GM12878 (cell line): ENCODE data around the gene PACSIN3. TPM values are rescaled to one million over a fixed set of nuclear protein-coding genes. Genes with fewer than 3 reads are reported as not detected.

ENCODE experiments used
- ATAC-seq: fragments of 200-7000 bp; cut with Tn5 transposase; 3 replicates; pipeline ENCODE4 v1.9.1; 2020; ENCODE audit warnings: mild to moderate bottlenecking, moderate library complexity
- BruUV-seq: library from RNA; stranded (reverse); fragments of 400-500 nt; replicated peaks from 2 replicates; lab custom pipeline; 2021; lab: Mats Ljungman, UMichigan
- CTCF ChIA-PET: fragments of 300-600 bp; sonication (Branson Sonifier 250); formaldehyde crosslinking; extraction: SDS; loops from one replicate; lab custom pipeline; 2021; ENCODE audit warnings: inconsistent platforms; lab: Yijun Ruan, JAX
- POLR2A ChIA-PET: fragments of 350-600 bp; formaldehyde crosslinking; extraction: SDS; loops from one replicate; lab custom pipeline; 2021; ENCODE audit warnings: inconsistent platforms; lab: Charles Lee
- RAD21 ChIA-PET: fragments of 300-600 bp; sonication (Branson Sonifier 250); formaldehyde crosslinking; loops from one replicate; lab custom pipeline; 2023; ENCODE audit warnings: antibody characterized with exemption; ENCODE audit not compliant: unreplicated experiment; lab: Charles Lee
- SMC1A ChIA-PET: fragments of 300-600 bp; sonication (Branson Sonifier 250); formaldehyde crosslinking; loops from one replicate; lab custom pipeline; 2023; ENCODE audit not compliant: unreplicated experiment, uncharacterized antibody; lab: Charles Lee
- DNase-seq: peaks from one replicate; pipeline ENCODE4 v3.0.0-alpha.2; 2011; ENCODE audit warnings: low read depth, low spot score
- FAIRE-seq: peaks from 3 replicates; lab custom pipeline; 2011; peaks lifted over from hg19 to GRCh38; lab: Jason Lieb, UNC
- H2AFZ ChIP-seq: 2 replicates; pipeline ENCODE4 v1.6.0; 2011; ENCODE audit warnings: low read depth, low read length, control low read depth; ENCODE audit not compliant: control insufficient read depth
- H3K27ac ChIP-seq: 2 replicates; pipeline ENCODE4 v1.5.1; 2011; ENCODE audit warnings: control low read depth; ENCODE audit not compliant: control insufficient read depth, insufficient read depth
- H3K27me3 ChIP-seq, 2 experiments: replicated peaks in 1 of 2; 2 replicates each; pipeline versions ENCODE4 v1.6.0 to v1.6.1; 2011; ENCODE audit warnings: low read length in 1 of 2; ENCODE audit not compliant: control insufficient read depth in 2 of 2, insufficient read depth in 2 of 2
- H3K36me3 ChIP-seq, 2 experiments: 2 replicates each; pipeline ENCODE4 v1.5.1; 2011; ENCODE audit warnings: low read length in 1 of 2; ENCODE audit not compliant: control insufficient read depth in 2 of 2, insufficient read depth in 2 of 2
- H3K4me1 ChIP-seq: 2 replicates; pipeline ENCODE4 v1.6.1; 2011; ENCODE audit warnings: mild to moderate bottlenecking, low read length, moderate library complexity, mixed read lengths; ENCODE audit not compliant: control insufficient read depth, insufficient read depth
- H3K4me2 ChIP-seq: 2 replicates; pipeline ENCODE4 v1.6.0; 2011; ENCODE audit warnings: control low read depth; ENCODE audit not compliant: control insufficient read depth, insufficient read depth
- H3K4me3 ChIP-seq: fragments of 200-600 bp; sonication (generic); 2 replicates; pipeline ENCODE4 v1.5.1; 2016
- H3K79me2 ChIP-seq: 2 replicates; pipeline ENCODE4 v1.6.0; 2011; ENCODE audit warnings: low read length; ENCODE audit not compliant: control insufficient read depth, insufficient read depth
- H3K9ac ChIP-seq: 2 replicates; pipeline ENCODE4 v1.8.0; 2011; ENCODE audit warnings: low read length, control low read depth, mixed read lengths; ENCODE audit not compliant: control insufficient read depth, insufficient read depth
- H3K9me3 ChIP-seq: replicated peaks from 3 replicates; pipeline ENCODE4 v1.5.1; 2011; ENCODE audit warnings: mild to moderate bottlenecking, low read length; ENCODE audit not compliant: control insufficient read depth, insufficient read depth
- H4K20me1 ChIP-seq: 2 replicates; pipeline ENCODE4 v1.6.0; 2011; ENCODE audit not compliant: control insufficient read depth, insufficient read depth
- BHLHE40 ChIP-seq, 2 experiments: fragments of 450-650 bp in 1 of 2; IDR thresholded peaks; 2 replicates each; pipeline ENCODE4 v1.6.1; 2011 to 2017; ENCODE audit warnings: low read depth in 2 of 2, borderline replicate concordance in 1 of 2, improper control_type of control experiment in 1 of 2, low read length in 1 of 2, mild to moderate bottlenecking in 1 of 2
- CBX3 ChIP-seq: fragments of 200-600 bp; sonication (generic); IDR thresholded peaks from 2 replicates; pipeline ENCODE4 v1.6.1; 2016; ENCODE audit warnings: low read depth, borderline replicate concordance
- FOXM1 ChIP-seq: IDR thresholded peaks from 2 replicates; pipeline ENCODE4 v1.6.1; 2012; ENCODE audit warnings: low read depth, mild to moderate bottlenecking, inconsistent platforms, low read length, moderate library complexity
- MEF2B ChIP-seq: fragments of 450-650 bp; IDR thresholded peaks from 2 replicates; pipeline ENCODE4 v1.6.1; 2018; ENCODE audit warnings: mild to moderate bottlenecking, moderate library complexity; ENCODE audit not compliant: partially characterized antibody, poor library complexity, severe bottlenecking
- MTA2 ChIP-seq: fragments of 450-650 bp; IDR thresholded peaks from 2 replicates; pipeline ENCODE4 v1.6.1; 2016; ENCODE audit warnings: low read depth, mild to moderate bottlenecking, moderate library complexity
- MYC ChIP-seq: IDR thresholded peaks from 2 replicates; pipeline ENCODE4 v1.6.1; 2011; ENCODE audit warnings: mild to moderate bottlenecking, low read length, moderate library complexity, inconsistent platforms; ENCODE audit not compliant: insufficient read depth, insufficient replicate concordance, insufficient read length, severe bottlenecking
- PAX5 ChIP-seq: IDR thresholded peaks from 2 replicates; pipeline ENCODE4 v1.6.1; 2011; ENCODE audit warnings: low read depth, low read length, borderline replicate concordance
- PML ChIP-seq: IDR thresholded peaks from 2 replicates; pipeline ENCODE4 v1.6.1; 2012; ENCODE audit warnings: low read length, inconsistent platforms
- POLR2AphosphoS5 ChIP-seq: IDR thresholded peaks from 2 replicates; pipeline ENCODE4 v1.6.1; 2011; ENCODE audit warnings: mild to moderate bottlenecking, low read length, inconsistent platforms
- WGBS: methylation state at CpG from one replicate; pipeline ENCODE4 v1.1.6; 2016; ENCODE audit warnings: low lambda C conversion rate; ENCODE audit not compliant: insufficient replicate concordance, insufficient coverage; ENCODE audit errors: missing lambda C conversion rate; 5-methylcytosine and 5-hydroxymethylcytosine counted together
- in situ Hi-C: fragments of 300-500 bp; cut with MboI; formaldehyde crosslinking; loops from 9 replicates; pipeline ENCODE4 v1.14.3; 2018; ENCODE audit warnings: mixed read lengths
- intact Hi-C: fragments of 100-400 bp; cut with micrococcal nuclease; formaldehyde crosslinking; loops from one replicate; pipeline ENCODE4 v1.14.2; 2022; ENCODE audit not compliant: unreplicated experiment
- polyA plus RNA-seq, 11 experiments: library from polyadenylated mRNA; depleted of rRNA in 4 of 11; unstranded in 6 of 11; stranded (reverse) in 5 of 11; fragments of >200 nt; fragmentation: Nextera tagmentation in 4 of 11; fragmentation: Illumina TruSeq in 1 of 11; extraction: Ambion mirVana in 4 of 11; extraction: Trizol in 1 of 11; gene quantifications; 1 replicate in 1 of 11; 2 replicates in 10 of 11; pipeline versions ENCODE4 v1.2.1 to v1.2.3, GENCODE V29; 2011 to 2016; ENCODE audit warnings: inconsistent platforms in 2 of 11, missing spikeins in 2 of 11, low read depth in 1 of 11
- total RNA-seq, 4 experiments: library from RNA; depleted of rRNA in 3 of 4; stranded (reverse); fragments of >200 nt in 3 of 4; fragmentation: Illumina TruSeq in 1 of 4; extraction: Trizol in 1 of 4; gene quantifications; 2 replicates each; pipeline versions ENCODE4 v1.2.1 to v1.2.3, GENCODE V29; 2013 to 2021
- TF ChIP-seq, protein P1 (sequence below): fragments of 450-650 bp; IDR thresholded peaks from 2 replicates; pipeline ENCODE4 v1.6.1; 2016; ENCODE audit warnings: mild to moderate bottlenecking
- TF ChIP-seq, protein P2 (sequence below): IDR thresholded peaks from 2 replicates; pipeline ENCODE4 v1.6.1; 2011; ENCODE audit warnings: borderline replicate concordance, low read depth, mild to moderate bottlenecking, moderate library complexity, low read length; ENCODE audit not compliant: insufficient read depth, poor library complexity, severe bottlenecking
- TF ChIP-seq, protein P3 (sequence below): IDR thresholded peaks from 2 replicates; pipeline ENCODE4 v1.6.1; 2012; ENCODE audit warnings: low read depth, low read length, improper control_type of control experiment
- TF ChIP-seq, protein P4 (sequence below): IDR thresholded peaks from 2 replicates; pipeline ENCODE4 v1.6.1; 2012; ENCODE audit warnings: low read depth, low read length, improper control_type of control experiment

Gene PACSIN3
- total and polyA plus RNA-seq, 10 of the 15 experiments (the other 5 are each of a cell fraction or from before 2014, with no cell fraction given) = 0.05 to 0.82 (median 0.22) TPM; not detected in 1

DNA sequence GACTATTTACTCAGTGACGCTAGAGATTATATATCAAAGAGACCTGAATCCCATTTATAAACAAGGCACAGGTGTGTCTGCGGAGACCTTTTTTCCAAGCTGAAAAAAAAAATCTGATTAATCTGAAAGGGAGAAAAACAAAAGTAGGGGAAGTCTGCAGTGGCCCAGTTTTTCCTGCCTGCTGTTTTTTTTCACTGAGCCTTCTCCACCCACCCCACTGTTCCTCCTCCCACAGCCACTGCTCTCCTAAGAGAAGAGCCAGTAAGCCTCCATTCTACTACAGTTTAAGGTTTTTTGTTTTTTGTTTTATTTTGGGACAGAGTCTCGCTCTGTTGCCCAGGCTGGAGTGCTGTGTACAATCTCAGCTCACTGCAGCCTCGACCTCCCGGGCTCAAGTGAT lies 28.0 kb downstream of the PACSIN3 start:
- H3K79me2 ChIP-seq = no peaks in the 10 kb centered on the region
- RAD21 ChIA-PET = interaction anchor here (1.3 kb wide), 1 partner anchor 263 kb away, joined by 3 read pairs; no protein-coding TSS in a partner anchor
- H3K36me3 ChIP-seq = peaks cover 0 to 2% of the 10 kb centered on the region in 2 experiments; a peak in 3 of 4 replicates
- TF ChIP-seq, protein P1, sequence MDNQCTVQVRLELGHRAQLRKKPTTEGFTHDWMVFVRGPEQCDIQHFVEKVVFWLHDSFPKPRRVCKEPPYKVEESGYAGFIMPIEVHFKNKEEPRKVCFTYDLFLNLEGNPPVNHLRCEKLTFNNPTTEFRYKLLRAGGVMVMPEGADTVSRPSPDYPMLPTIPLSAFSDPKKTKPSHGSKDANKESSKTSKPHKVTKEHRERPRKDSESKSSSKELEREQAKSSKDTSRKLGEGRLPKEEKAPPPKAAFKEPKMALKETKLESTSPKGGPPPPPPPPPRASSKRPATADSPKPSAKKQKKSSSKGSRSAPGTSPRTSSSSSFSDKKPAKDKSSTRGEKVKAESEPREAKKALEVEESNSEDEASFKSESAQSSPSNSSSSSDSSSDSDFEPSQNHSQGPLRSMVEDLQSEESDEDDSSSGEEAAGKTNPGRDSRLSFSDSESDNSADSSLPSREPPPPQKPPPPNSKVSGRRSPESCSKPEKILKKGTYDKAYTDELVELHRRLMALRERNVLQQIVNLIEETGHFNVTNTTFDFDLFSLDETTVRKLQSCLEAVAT = no peak
- TF ChIP-seq MYC (no peak), POLR2AphosphoS5 (no peak), PML (no peak), MEF2B (no peak), BHLHE40 (IDR thresholded peaks at IDR 0.05; ENCODE audit: borderline replicate concordance in 1 of 2, low read depth in 2 of 2, low read length in 1 of 2) (no peak), CBX3 (no peak), PAX5 (no peak), MTA2 (no peak), FOXM1 (no peak)
- TF ChIP-seq, protein P2, sequence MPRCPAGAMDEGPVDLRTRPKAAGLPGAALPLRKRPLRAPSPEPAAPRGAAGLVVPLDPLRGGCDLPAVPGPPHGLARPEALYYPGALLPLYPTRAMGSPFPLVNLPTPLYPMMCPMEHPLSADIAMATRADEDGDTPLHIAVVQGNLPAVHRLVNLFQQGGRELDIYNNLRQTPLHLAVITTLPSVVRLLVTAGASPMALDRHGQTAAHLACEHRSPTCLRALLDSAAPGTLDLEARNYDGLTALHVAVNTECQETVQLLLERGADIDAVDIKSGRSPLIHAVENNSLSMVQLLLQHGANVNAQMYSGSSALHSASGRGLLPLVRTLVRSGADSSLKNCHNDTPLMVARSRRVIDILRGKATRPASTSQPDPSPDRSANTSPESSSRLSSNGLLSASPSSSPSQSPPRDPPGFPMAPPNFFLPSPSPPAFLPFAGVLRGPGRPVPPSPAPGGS = no peak
- TF ChIP-seq, protein P3, sequence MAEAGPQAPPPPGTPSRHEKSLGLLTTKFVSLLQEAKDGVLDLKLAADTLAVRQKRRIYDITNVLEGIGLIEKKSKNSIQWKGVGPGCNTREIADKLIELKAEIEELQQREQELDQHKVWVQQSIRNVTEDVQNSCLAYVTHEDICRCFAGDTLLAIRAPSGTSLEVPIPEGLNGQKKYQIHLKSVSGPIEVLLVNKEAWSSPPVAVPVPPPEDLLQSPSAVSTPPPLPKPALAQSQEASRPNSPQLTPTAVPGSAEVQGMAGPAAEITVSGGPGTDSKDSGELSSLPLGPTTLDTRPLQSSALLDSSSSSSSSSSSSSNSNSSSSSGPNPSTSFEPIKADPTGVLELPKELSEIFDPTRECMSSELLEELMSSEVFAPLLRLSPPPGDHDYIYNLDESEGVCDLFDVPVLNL = no peak
- TF ChIP-seq, protein P4, sequence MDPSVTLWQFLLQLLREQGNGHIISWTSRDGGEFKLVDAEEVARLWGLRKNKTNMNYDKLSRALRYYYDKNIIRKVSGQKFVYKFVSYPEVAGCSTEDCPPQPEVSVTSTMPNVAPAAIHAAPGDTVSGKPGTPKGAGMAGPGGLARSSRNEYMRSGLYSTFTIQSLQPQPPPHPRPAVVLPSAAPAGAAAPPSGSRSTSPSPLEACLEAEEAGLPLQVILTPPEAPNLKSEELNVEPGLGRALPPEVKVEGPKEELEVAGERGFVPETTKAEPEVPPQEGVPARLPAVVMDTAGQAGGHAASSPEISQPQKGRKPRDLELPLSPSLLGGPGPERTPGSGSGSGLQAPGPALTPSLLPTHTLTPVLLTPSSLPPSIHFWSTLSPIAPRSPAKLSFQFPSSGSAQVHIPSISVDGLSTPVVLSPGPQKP = no peak
- ATAC-seq (no peak), FAIRE-seq (no peak), DNase-seq (no peak)
- no peak overlapping the region for H2AFZ ChIP-seq
- CTCF ChIA-PET = interaction anchor here (1.1 to 1.6 kb wide), 2 partner anchors 90 to 101 kb away, joined by 3 to 4 read pairs; partner anchors contain the start of gene ACP2
- H3K27me3 ChIP-seq = no peaks in the 10 kb centered on the region
- intact Hi-C loops (no loop called here), in situ Hi-C loops (no loop called here)
- no peak overlapping the region for H3K4me2 ChIP-seq
- BruUV-seq = no TSS peak
- H3K27ac ChIP-seq = no peak overlapping the region
- H3K9ac ChIP-seq = no peak overlapping the region
- H3K4me1 ChIP-seq = no peaks in the 10 kb centered on the region
- no peaks in the 10 kb centered on the region for H3K9me3 ChIP-seq
- no peak overlapping the region for H3K4me3 ChIP-seq
- WGBS = 59% methylated on average over 5 of the region's 5 CpGs
- no peaks in the 10 kb centered on the region; the same call in 1 of the 2 replicates for H4K20me1 ChIP-seq
- POLR2A ChIA-PET = interaction anchor here (0.6 kb wide), 1 partner anchor 296 kb away, joined by 4 read pairs; no protein-coding TSS in a partner anchor
- SMC1A ChIA-PET = no interaction called here
